HUDEP-2 (cell line): ENCODE data around the gene DLG5.

ENCODE experiments used
- DNase-seq, 76 experiments: peaks; one replicate each; lab custom pipeline; 2025; ENCODE audit not compliant: unreplicated experiment in 76 of 76; lab: John Stamatoyannopoulos, UW

Gene DLG5

DNA sequence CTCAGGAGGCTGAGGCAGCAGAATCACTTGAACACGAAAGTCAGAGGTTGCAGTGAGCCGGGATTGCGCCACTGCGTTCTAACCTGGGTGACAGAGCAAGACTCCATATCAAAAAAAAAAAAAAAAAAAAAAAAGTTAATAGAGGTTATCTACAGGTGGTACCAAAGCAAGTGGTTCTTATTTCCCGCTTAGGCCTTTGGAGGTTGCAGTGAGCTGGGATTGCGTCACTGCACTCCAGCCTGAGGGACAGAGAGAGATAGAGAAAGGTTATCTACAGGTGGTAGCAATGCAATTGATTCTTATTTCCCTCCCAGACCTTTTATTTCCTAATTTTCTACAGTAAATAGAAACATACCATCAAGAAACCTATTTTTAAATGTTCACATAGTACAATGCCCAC, 98.2 kb downstream of the DLG5 start:
- DNase-seq, result no peak

DNA sequence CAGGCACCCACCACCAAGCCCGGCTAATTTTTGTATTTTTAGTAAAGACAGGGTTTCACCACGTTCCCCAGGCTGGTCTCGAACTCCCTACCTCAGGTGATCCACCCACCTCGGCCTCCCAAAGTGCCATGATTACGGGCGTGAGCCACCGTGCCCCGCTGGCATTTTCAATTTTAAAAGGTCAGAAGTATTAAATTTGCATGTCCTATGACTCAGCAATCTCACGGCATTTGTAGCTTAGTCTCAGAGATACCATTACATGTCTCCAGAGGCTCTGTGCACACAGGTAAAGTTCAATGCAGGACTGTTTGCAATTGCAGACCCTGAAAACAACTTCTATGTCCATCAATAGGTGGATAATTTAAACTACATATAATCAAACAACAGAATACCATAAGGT, 99.2 kb downstream of the DLG5 start:
- DNase-seq, result no peak

DNA sequence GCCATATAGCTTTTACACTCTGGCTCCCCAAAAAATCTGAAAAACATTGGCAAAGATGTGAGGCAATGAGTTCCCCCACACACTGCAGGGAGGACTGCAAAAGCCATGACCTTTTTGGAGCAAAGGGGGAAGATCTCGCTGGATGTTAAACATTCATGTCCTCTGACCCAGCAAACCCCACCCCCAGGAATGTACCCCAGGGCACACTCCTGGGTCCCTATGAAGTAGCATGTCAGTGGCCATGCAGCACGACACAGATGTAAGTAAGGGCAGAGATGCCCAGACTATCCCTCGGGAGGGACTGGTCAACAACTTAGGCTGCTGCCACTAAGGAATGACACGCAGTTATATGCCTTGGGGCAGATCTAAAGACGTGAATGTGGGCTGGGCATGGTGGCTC, 100.6 kb downstream of the DLG5 start:
- DNase-seq, result no peak

DNA sequence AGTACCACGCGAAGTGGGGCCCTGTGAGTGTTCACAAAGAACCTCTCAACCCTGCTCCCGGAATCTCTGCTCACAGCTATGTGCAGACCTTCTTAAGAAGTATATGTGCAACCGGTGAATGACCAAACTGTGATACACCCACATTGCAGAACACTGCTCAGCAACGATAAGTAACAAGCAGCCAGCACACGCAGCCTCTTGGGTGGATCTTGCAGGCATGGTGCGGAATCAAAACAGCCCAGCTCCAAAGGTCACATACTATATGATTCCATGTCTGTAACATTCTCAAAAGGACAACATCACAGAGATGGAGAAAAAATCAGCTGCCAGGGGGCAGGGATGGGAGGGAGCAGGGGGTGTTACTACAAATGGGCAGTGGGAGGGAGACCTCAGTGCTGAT, 101.6 kb downstream of the DLG5 start:
- no peak for DNase-seq

DNA sequence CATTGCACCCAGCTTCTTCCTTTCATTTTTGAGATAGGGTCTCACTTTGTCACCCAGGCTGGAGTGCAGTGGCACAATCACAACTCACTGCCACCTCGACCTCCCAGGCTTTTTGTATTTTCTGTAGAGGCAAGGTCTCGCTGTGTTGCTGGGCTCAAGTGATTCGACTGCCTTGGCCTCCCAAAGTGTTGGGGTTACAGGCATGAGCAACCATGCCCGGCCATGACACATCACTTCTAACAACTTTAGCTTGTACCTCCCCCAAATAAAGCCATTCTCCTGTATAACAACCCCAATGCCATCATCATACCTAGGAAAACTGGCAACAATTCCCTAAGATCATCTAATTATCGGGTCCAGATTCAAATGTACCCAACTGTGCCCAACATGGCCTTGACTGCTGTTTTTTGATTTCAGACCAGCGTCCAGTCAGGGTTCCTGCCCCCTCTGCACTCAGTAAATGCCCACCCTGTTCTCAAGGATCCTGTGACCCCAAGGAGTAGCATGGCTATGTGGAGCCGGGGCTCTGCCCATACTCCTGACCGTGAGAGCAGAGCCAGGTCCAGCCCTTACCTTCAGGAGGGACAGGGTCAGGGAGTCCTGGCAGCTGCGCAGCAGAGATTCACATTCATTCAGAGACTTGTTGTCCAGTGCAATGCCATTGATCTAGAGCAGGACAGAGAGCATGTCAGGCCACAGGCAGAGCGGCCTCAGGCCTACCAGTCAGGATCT, 102.6 kb downstream of the DLG5 start:
- no peak for DNase-seq

DNA sequence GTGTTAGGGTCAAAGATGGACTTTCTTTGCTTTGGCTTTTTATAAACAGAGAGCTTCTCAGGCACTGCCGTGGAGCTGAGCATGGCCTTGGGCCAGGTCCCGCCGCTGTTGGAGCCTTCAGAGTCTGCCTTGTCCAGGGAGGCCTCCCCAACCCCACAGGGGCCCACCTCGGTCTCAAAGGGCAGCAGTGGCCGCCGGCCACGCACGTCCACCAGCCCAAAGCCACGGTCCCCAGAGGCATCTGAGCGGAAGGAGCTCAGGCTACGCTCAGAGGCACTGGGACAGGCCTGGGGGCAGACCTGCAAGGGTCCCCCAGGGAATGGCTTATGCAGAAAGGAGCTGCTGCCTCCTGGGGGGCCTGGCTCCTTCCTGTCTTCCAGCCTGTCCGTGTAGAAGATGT, 105.0 kb downstream of the DLG5 start:
- DNase-seq, result no peak

DNA sequence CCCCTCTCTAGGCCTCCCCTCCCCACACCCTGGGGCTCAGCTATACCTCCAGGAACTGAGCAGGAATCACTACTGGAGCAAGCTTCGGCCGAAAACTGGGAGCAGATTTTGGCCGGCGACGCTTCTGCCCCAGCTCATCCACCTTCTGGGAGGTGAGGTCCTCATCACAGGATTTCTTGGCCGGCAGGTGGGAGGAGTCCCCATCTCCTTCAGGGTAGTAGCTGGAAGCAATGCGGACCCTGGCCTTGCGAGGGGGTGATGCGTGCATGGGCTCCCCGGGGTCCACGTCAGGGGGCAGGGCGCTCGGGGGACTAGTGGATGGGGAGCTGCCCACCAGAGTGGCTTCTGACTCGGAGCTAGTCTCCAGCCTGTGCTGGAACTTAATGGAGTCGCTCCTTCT, 105.5 kb downstream of the DLG5 start:
- DNase-seq, result no peak

DNA sequence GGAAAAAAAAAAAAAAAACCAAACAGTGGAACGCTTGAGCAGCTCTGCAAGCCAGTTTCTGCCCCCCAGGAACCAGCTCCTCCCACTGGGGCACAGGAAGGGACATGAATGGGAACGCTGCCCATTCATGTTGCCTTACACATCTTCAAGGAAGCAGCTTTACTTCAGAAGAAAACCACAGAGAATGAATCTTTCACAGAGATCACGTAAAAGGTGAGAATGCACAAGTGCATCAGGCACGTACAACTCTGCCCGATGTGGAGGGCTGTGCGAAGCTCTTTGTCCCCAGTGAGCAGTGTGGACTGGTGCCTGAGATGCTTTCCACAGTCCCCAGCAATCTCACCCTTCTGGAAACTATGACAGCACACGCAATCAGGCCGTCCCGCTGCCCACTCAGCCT, 106.2 kb downstream of the DLG5 start:
- DNase-seq, result no peak

DNA sequence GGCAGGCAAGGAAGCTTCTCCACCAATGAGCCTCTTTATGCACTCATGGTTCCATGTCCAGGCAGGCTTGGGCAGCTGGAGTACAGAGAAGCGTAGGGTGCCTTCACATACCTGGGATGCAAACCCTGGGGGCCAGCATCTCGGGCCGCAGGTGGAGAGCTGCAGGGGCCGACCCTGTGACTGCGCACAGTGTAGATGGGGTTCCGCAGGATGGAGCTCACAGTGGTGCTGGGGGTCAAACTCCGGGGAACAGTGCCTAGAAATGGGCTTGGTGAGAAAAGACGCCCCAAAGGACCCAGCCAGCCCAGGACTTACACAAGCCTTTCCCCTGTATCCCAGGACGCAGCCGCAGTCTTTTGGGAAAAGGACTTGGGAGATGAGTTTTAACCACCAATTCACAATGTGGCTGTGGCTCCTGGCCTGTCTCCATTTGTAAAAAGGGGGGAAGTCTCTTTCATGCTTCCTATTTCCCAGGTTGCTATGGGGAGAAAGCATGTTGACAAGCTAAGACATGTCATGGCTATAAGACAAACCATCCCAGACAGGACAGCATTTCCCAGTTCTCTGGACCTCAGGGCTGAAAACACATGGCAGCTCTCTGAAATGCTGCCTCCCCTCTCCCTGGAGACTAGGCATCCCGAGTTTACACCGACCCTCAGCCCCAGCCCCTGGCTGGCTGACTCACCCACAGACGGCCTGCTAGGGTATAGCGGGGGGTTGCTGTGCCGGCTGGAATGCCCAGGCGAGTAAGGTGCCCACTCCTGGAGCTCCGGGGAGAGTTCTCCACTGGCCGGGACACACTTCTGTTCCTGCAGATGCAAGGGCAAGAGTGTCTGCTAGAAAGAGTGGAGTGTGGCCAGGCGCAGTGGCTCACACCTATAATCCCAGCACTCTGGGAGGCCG, 107.1 kb downstream of the DLG5 start:
- DNase-seq, result no peak

DNA sequence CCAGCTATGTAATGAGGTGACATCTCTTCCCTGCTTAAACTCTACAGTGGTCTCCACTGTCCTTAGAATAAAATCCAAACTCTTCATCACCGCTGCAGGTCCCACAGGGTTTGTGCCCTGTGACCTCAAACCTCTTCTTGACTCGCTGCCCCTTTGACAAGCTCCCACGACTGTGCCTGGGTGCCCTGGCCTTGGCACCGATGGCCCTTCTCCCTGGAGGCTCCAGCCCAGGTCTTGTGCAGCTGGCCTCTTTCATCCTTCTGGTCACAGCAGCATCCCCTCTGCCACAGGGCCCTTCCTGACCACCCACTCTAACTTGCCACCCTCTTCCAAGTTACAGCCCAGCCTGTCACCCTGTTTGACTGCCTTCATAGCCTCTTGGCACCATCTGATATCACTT, 108.2 kb downstream of the DLG5 start:
- no peak for DNase-seq

DNA sequence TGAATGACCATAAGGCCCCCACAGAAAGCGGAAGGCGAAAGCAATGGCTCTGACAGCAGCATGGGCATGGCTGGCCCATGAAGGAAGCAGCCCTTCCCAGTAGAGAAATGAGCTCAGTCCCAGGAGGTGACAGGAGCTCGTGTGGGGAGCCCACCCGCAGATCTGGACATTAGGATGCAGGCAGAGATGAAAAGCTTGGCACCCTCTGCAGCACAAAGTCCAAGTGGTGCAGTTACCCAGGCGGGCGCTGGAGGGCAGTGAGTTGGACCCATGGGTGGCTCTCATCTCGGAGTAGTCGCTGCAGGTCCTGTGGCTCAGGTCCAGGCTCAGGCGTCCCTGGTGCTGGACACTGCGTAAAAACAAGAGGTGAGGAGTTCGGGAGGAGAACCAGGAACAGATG, 109.0 kb downstream of the DLG5 start:
- DNase-seq, result no peak

DNA sequence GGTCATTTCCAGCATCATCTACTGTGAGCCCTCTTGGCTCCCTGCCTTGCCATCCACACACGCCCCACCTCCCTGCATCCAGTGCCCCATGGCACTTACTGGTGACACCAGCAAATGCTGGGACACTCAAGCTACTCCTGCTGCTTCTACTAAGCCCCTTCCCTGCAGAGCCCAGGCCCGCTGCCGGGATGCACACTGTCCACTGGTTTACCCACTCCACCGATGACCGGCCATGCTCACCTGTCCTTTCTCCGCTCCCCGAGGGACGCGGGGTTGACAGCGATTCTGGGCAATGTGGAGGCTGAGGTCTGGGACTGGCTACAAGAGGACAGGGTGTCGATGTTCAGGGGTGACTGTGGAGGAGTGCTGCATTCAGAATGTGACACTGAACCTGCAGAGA, 110.2 kb downstream of the DLG5 start:
- DNase-seq, result no peak

DNA sequence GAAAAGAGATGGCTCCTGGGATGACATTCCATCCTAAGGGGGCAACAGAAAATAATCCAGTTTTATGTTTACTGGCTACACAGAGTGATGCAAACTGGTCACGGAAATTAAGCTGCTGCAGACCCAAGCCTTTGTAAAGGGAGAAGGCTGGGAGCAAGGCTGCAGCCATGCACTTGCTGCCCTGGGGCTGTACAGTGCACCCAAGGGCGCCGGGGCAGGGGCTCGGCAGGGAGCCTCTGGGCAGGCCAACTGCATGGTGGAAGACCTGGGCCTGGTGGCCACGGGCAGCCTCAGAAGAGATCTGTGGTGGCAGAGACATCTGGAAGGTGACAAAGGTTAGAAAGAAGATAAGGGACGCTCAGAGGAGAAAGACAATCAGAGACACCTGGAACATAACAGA, 113.8 kb downstream of the DLG5 start:
- no peak for DNase-seq

DNA sequence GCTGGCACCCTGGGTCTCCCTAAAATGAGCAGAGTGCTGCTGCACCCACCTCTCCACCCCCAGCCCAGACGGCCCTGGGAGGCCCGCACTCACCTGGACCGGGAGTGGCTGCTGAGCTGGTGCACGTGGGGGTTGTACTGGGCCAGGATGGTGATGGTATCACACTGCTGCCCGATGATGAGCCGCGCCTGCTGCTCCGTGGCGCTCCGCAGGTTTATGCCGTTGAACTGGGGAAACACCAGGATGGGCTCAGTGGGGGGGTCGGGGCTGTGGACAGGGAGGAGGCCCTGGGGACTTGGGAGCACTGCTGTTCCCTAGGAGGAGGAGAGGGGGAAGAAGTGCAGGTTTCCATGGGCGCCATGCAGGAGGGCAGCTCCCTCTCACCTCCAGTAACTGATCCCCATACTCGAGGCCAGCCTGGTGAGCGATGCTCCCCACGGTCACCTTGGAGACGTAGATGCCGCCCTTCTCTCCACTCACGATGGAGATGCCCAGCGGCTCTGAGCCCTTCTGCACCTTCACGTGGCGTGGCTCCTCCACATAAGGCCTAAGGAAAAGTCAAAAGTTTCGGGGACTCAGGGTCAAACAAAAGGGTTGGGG, 114.6 kb downstream of the DLG5 start:
- DNase-seq, result no peak

DNA sequence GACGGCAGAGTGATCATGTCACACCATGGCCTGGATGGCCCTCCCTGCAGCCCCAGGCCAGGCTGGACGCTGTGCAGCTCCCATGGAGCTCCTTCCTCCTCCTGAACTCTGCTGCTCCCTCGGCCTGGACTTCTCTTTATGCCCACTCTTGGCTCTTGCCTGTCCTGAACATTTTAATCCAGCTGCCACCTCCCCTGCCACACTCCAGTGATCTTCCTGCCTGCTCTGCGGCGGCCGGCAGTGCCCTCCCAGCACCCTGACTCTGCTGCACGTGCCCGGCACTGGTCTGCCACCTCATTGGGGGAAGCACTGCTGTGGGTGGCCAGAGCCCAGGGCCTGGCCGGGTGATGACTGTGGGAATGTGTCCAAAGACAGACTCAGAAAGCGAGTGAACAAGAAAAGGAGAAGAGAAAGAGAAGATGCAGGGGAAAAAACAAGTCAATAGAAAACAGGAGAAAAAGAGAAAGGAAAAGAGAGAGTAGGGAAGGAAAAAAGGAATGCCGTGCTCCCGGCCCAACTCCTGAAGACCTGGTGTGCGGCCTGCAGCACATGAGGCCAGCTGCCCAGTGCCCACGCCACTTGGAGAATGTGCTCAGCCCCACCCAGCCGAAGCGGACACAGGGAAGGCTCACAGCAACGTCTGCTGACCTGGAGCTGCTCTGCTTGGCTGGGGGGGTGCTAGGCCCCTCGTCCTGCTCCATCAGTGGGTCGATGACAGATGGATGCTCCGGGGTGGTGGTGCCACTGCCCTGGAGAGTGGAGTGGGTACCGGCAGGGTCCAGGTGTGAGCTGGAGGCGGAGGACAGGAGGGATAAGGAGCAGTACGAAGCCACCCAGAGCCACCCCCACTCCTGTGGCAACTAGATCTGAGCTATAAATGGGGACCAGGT, 115.9 kb downstream of the DLG5 start:
- DNase-seq, result no peak

DNA sequence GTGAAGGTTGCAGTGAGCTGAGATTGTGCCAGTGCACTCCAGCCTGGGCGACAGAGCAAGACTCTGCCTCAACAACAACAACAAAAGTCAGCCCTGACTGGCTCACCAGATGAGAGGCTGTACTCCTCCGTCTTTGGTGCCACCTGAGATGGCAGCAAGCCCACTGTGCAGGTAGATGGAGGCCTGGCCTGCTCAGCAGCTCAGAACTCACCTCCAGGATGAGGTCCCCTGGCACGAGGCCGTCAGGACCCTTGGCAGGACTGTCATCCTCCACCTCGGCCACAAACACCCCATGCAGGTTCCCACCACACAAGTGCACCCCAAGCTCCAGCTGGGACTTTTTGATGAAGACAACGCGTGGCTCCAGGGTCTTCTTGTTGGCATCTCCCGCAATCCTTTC, 117.2 kb downstream of the DLG5 start:
- no peak for DNase-seq

DNA sequence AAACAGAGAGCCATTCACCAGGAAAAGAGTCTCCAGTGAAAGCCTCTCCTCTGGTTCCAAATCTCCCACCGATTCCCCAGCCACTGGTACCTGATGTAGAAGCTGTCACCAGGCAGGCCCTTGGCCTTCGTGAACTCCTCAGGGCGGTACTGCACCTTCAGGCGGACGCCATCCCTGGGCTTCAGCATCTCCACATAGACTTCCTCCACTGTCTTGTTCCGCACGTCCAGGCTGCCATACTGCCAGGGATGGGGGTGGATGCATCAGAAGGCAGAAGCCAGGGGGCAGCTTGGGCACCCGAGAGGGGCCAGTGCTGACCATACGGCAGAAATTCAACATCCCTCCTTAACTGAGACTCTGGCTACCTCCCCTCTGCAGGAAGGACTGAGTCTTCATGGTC, 118.8 kb downstream of the DLG5 start:
- no peak for DNase-seq

DNA sequence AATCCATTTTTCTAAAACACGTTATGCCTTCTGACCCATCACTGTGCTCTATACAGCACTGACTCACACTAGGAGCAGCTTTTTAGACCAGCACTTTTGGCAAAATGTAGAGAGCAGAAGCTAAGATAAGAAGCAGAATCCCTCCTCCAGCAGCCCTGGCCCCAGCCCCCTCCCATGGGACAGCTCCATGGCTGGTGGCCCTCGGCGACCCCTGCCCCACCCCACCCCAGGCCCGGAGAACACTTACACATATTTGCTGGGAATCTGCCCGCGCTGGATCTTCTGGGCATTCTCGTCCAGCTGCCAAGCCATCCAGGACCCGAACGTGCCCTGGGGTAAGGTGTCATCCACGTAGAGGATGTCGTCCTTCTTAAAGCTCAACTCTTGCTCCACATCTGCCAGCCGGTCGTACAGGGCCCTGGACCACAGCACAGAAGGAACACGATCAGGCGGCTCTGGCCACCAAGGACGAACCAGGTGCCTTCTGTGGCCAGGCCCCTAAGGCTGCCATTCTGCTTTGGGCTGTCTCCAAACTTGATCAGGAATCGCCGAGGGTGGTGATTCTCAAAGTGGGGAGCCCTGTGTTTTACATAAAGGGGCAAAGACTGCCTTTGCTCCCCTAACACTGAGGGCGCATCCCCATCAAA, 119.9 kb downstream of the DLG5 start:
- no peak for DNase-seq

DNA sequence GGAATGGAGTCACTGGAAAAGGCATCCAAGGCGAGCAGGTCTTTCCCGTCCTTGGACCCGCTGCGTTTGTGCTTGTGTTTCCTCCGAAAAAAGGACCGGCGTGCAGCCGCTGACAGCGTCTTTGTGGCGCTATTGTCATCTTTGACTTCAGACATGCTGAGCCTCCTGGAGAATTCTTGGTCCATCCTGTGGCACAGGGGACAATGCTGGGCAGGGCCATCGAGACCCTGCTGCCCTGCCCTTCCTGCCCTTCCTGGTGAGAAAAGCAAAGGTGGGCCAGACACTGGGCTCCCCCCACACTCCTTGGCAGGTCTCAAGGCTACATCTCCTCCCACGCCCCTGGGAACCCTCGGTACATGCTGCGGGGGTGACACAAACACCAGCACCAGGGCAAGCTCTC, 120.9 kb downstream of the DLG5 start:
- DNase-seq, result no peak

DNA sequence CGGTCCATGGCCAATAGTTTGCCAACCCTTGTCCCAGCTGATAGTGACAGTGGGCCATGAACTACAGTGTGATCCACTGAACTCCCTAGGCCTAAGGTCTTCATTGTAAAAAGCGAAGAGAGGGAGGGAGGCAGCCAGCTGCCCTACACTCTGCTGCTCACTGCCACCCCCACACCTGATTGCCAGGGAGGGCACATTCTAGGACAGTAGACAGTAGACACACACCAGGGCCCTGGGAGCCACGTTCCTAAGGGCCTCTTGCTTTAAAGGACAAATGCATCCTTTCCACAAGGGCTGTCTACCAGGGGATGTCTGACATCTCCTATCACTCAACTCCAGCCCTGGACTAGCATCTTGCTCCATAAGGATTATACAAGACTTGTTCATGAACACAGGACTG, 122.2 kb downstream of the DLG5 start:
- no peak for DNase-seq
